Common myeloid progenitor, CD34-positive (primary cell): ENCODE data around the gene ZNF688.

Experiments used
- CTCF ChIA-PET: fragments of 350-600 bp; sonication (Branson Sonifier 250); formaldehyde crosslinking; loops from one replicate; lab custom pipeline; 2021; ENCODE audit warnings: antibody characterized with exemption; lab: Charles Lee
- POLR2A ChIA-PET: fragments of 350-600 bp; sonication (Branson Sonifier 250); formaldehyde crosslinking; loops from one replicate; lab custom pipeline; 2021; ENCODE audit warnings: antibody characterized with exemption; lab: Charles Lee
- DNase-seq, 3 donors: peaks; one replicate each; pipeline versions ENCODE4 v3.0.0 to v3.0.0-alpha.2; 2013
- H3K27ac ChIP-seq, 2 experiments: 1 replicate in 1 of 2; 2 replicates in 1 of 2; pipeline ENCODE4 v1.7.0; 2013; ENCODE audit warnings: inconsistent platforms in 2 of 2, low read length in 2 of 2, mild to moderate bottlenecking in 2 of 2, low read depth in 1 of 2, moderate library complexity in 1 of 2; ENCODE audit not compliant: severe bottlenecking in 2 of 2, insufficient read depth in 1 of 2, poor library complexity in 1 of 2
- H3K27me3 ChIP-seq, 5 experiments: replicated peaks in 2 of 5; 1 replicate in 3 of 5; 2 replicates in 2 of 5; pipeline versions ENCODE4 v1.6.1 to v1.7.0; 2013; ENCODE audit warnings: low read length in 4 of 5, mild to moderate bottlenecking in 2 of 5, moderate library complexity in 2 of 5, inconsistent platforms in 1 of 5; ENCODE audit not compliant: insufficient read depth in 5 of 5, control insufficient read depth in 4 of 5
- H3K36me3 ChIP-seq, 4 experiments: 1 replicate in 2 of 4; 2 replicates in 2 of 4; pipeline versions ENCODE4 v1.6.1 to v1.7.0; 2013; ENCODE audit warnings: low read length in 3 of 4, control low read depth in 1 of 4, mild to moderate bottlenecking in 1 of 4; ENCODE audit not compliant: control insufficient read depth in 4 of 4, insufficient read depth in 4 of 4
- H3K4me1 ChIP-seq, 4 experiments: 1 replicate in 3 of 4; 2 replicates in 1 of 4; pipeline versions ENCODE4 v1.6.1 to v1.7.1; 2013; ENCODE audit warnings: low read length in 3 of 4, mild to moderate bottlenecking in 3 of 4, control low read depth in 1 of 4, inconsistent platforms in 1 of 4, moderate library complexity in 1 of 4; ENCODE audit not compliant: control insufficient read depth in 4 of 4, insufficient read depth in 4 of 4; ENCODE audit errors: control extremely low read depth in 1 of 4
- H3K4me3 ChIP-seq, 7 experiments: 1 replicate in 4 of 7; 2 replicates in 3 of 7; pipeline versions ENCODE4 v1.5.1 to v1.7.0; 2013; ENCODE audit warnings: mild to moderate bottlenecking in 7 of 7, low read length in 6 of 7, moderate library complexity in 6 of 7, inconsistent platforms in 2 of 7, low read depth in 2 of 7, control low read depth in 1 of 7; ENCODE audit not compliant: insufficient read depth in 4 of 7, control insufficient read depth in 1 of 7; ENCODE audit errors: extremely low read depth in 1 of 7
- H3K9me3 ChIP-seq, 5 experiments: 1 replicate in 4 of 5; 2 replicates in 1 of 5; pipeline versions ENCODE4 v1.6.1 to v1.7.1; 2013; ENCODE audit warnings: low read length in 4 of 5, mild to moderate bottlenecking in 2 of 5, inconsistent platforms in 1 of 5, low read depth in 1 of 5, moderate library complexity in 1 of 5; ENCODE audit not compliant: control insufficient read depth in 4 of 5, insufficient read depth in 2 of 5; ENCODE audit errors: control extremely low read depth in 1 of 5
- WGBS: methylation state at CpG from one replicate; pipeline ENCODE4 v1.1.5; 2013; ENCODE audit not compliant: insufficient coverage; 5-methylcytosine and 5-hydroxymethylcytosine counted together

The ZNF688 gene

GRCh38 chr16:30558789-30559377, 12.6 kb downstream of the ZNF688 start:
- DNase-seq: no peak
- 97% methylated on average over 15 of the region's 21 CpGs for WGBS
- H3K4me3 ChIP-seq: peak overlapping the region in 5 of 7 experiments; percentile 8 to 88 (median 75)
- H3K4me1 ChIP-seq: peaks cover 0 to 25% (median 20%) of the 10 kb centered on the region in 4 experiments
- ChIA-PET POLR2A (interaction anchor here (1.2 to 2.7 kb wide), 3 partner anchors 13 to 27 kb away, joined by 3 to 17 read pairs (median 12); partner anchors contain the start of genes ZNF688 and ZNF747), CTCF (interaction anchor here (0.6 to 3.3 kb wide), 5 partner anchors 8 to 109 kb away, joined by 3 to 29 read pairs (median 6); partner anchors contain the start of genes ZNF747 and ZNF785)
- no peaks in the 10 kb centered on the region for H3K9me3 ChIP-seq
- H3K27ac ChIP-seq: peak overlapping the region in 1 of 2 experiments; percentile 97
- peaks cover 0 to 22% (median 17%) of the 10 kb centered on the region in 4 experiments for H3K36me3 ChIP-seq
- H3K27me3 ChIP-seq: no peaks in the 10 kb centered on the region

- WGBS: 0% methylated on average over 72 of the region's 74 CpGs
- POLR2A ChIA-PET: interaction anchor here (0.6 to 2.7 kb wide), 5 partner anchors 14 to 112 kb away, joined by 3 to 17 read pairs (median 6); partner anchors contain the start of genes SEPHS2, ZNF688 and ZNF747
- H3K4me1 ChIP-seq: peaks cover 0 to 32% (median 26%) of the 10 kb centered on the region in 4 experiments
Measured at GRCh38 chr16:30557957-30558788, 13.3 kb downstream of the ZNF688 start, which contains the start of gene ZNF764. Gene ZNF764, minus strand, starts transcription at chr16:30558374. Its CDS starts 192 bp downstream, at chr16:30558182.

GRCh38 chr16:30557707-30557956, 13.9 kb downstream of the ZNF688 start:
- Histone ChIP-seq H3K4me3 (peak overlapping the region; percentile 70 to 88 (median 81)), H3K9me3 (no peaks in the 10 kb centered on the region), H3K27ac (peak overlapping the region; percentile 84 to 97), H3K27me3 (no peaks in the 10 kb centered on the region), H3K4me1 (peaks cover 0 to 37% (median 30%) of the 10 kb centered on the region in 4 experiments), H3K36me3 (peaks cover 0 to 33% (median 19%) of the 10 kb centered on the region in 4 experiments)
- DNase-seq: no peak
- ChIA-PET CTCF (interaction anchor here (0.6 to 3.3 kb wide), 10 partner anchors 9 to 108 kb away, joined by 3 to 29 read pairs (median 4); partner anchors contain the start of genes ZNF688, ZNF747 and ZNF785), POLR2A (interaction anchor here (0.6 to 2.7 kb wide), 3 partner anchors 13 to 22 kb away, joined by 6 to 17 read pairs (median 12); partner anchors contain the start of genes ZNF688 and ZNF747)
- WGBS: 0% methylated on average over 16 of the region's 17 CpGs

More at GRCh38 chr16:30557957-30558788, 13.3 kb downstream of the ZNF688 start, which contains the start of gene ZNF764:
- no peaks in the 10 kb centered on the region for H3K9me3 ChIP-seq
- H3K27me3 ChIP-seq: no peaks in the 10 kb centered on the region
- peak; percentile 97 to 98 (median 98) for DNase-seq
- H3K27ac ChIP-seq: peak within 1 kb of the TSS; percentile 84 to 97
- peak within 1 kb of the TSS; percentile 70 to 88 (median 81) for H3K4me3 ChIP-seq
- CTCF ChIA-PET: interaction anchor here (0.6 to 3.3 kb wide), 11 partner anchors 9 to 109 kb away, joined by 3 to 29 read pairs (median 3); partner anchors contain the start of genes ZNF688, ZNF747 and ZNF785
- H3K36me3 ChIP-seq: peaks cover 0 to 28% (median 18%) of the 10 kb centered on the region in 4 experiments

GRCh38 chr16:30556125-30556473, 15.4 kb downstream of the ZNF688 start:
- WGBS: 92% methylated on average over 7 of the region's 10 CpGs
- H3K9me3 ChIP-seq: no peaks in the 10 kb centered on the region
- ChIA-PET CTCF (interaction anchor here (2.8 kb wide), 1 partner anchor 10 kb away, joined by 9 read pairs; no protein-coding TSS in a partner anchor), POLR2A (no interaction called here)
- H3K36me3 ChIP-seq: peaks cover 0 to 34% (median 19%) of the 10 kb centered on the region in 4 experiments
- no peak overlapping the region for H3K4me3 ChIP-seq
- no peaks in the 10 kb centered on the region for H3K27me3 ChIP-seq
- no peak for DNase-seq
- H3K27ac ChIP-seq: no peak overlapping the region
- peaks cover 0 to 32% (median 27%) of the 10 kb centered on the region in 4 experiments for H3K4me1 ChIP-seq

GRCh38 chr16:30555315-30556124, 16.0 kb downstream of the ZNF688 start:
- no peaks in the 10 kb centered on the region for H3K9me3 ChIP-seq
- no peak overlapping the region for H3K27ac ChIP-seq
- POLR2A ChIA-PET: no interaction called here
- CTCF ChIA-PET: interaction anchor here (0.9 to 2.8 kb wide), 3 partner anchors 9 to 20 kb away, joined by 3 to 9 read pairs (median 4); no protein-coding TSS in a partner anchor
- no peaks in the 10 kb centered on the region for H3K27me3 ChIP-seq
- peaks cover 0 to 34% (median 19%) of the 10 kb centered on the region in 4 experiments for H3K36me3 ChIP-seq
- H3K4me1 ChIP-seq: peaks cover 0 to 28% (median 25%) of the 10 kb centered on the region in 4 experiments
- no peak overlapping the region for H3K4me3 ChIP-seq
- whole genome bisulfite sequencing: 98% methylated on average over 58 of the region's 69 CpGs
- no peak for DNase-seq

GRCh38 chr16:30554557-30555314, 16.8 kb downstream of the ZNF688 start:
- 98% methylated on average over 18 of the region's 18 CpGs for WGBS
- H3K27ac ChIP-seq: no peak overlapping the region
- peaks cover 0 to 28% (median 25%) of the 10 kb centered on the region in 4 experiments for H3K4me1 ChIP-seq
- ChIA-PET POLR2A (no interaction called here), CTCF (interaction anchor here (0.9 to 1.5 kb wide), 5 partner anchors 9 to 61 kb away, joined by 3 to 4 read pairs (median 3); no protein-coding TSS in a partner anchor)
- H3K9me3 ChIP-seq: no peaks in the 10 kb centered on the region
- H3K36me3 ChIP-seq: peaks cover 0 to 34% (median 19%) of the 10 kb centered on the region in 4 experiments
- no peaks in the 10 kb centered on the region for H3K27me3 ChIP-seq
- no peak for DNase-seq
- no peak overlapping the region for H3K4me3 ChIP-seq
